Femur (tissue), 1 donor: Measurements from ENCODE around the gene SMU1.
"Not testable (repeated sequence)": the region's sequence is repeated elsewhere in the genome, so short reads cannot be mapped to it uniquely, and the experiment has no call there.

Experiments
- DNase-seq: peaks from one replicate; pipeline ENCODE4 v3.0.0-alpha.2; 2017

SMU1 gene

DNA sequence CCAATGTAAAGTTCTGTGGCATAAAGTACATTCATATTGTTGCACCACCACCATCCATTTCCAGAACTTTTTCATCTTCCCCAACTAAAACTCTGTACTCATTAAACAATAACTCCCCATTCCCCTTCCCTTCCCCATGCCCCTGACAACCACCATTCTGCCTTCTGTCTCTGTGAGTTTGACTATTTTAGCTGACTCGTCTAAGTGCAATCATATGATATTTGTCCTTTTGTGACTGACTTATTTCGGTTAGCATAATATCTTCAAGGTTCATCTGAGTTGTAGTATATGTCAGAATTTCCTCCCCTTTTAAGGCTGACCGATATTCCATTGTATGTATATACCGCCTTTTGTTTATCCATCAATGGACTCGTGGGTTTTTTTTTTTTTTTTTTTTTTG is 29.0 kb upstream of the SMU1 start:
- DNase-seq = no peak

DNA sequence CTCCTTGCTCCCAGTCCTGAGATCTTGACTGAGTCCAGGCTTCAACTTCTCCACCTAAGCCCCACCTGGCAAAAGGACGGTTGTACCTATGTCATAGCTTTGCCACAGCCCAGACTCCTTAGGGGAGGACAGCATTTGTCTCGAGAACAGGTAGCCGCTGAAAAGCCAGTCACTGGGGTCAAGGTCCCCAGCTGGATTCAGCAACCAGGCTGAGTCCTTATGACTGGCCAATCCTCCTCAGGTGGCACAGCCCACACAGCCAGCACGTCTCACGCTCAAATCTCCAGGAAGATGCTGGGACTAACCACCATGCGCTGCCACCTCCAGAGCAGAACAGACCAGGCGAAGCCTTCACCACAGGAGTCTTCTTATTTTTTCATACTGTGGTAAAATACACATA is 27.9 kb upstream of the SMU1 start:
- DNase-seq = no peak

DNA sequence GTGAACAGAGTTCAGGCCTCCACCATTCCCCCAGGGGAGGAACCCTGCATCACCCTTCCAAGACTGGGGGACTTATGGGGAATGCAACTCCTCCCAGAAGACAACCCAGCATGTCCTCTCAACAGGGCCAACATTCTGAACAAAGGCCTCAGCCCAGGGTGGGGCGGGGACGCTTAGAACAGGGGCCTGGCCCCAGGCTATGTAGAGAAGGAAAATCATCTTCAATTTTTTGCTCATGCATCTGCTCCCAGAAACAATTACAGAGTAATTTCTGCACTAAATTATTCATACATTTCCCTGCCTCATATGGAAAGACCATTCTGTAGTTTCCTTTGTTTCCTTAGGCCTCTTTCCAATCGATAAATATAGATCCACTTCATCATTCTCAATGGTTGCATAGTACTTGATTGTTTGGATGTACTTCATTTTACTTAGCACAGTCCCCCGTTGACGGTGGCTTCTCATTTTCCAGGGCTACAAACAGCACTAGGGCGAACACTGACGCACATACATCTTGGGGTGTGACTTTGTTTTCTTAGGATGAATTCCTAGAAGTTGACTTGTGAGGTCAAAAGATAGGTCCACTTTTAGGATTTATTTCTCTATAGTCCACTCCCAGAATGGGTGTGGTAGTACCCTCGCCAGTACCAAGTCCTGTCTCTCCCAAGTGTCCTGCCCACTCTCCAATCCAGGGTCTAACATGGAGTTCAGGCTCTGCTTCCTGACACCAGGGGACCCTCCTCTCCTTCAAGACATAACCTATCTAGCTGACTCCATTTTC is 27.2 kb upstream of the SMU1 start:
- no peak for DNase-seq

DNA sequence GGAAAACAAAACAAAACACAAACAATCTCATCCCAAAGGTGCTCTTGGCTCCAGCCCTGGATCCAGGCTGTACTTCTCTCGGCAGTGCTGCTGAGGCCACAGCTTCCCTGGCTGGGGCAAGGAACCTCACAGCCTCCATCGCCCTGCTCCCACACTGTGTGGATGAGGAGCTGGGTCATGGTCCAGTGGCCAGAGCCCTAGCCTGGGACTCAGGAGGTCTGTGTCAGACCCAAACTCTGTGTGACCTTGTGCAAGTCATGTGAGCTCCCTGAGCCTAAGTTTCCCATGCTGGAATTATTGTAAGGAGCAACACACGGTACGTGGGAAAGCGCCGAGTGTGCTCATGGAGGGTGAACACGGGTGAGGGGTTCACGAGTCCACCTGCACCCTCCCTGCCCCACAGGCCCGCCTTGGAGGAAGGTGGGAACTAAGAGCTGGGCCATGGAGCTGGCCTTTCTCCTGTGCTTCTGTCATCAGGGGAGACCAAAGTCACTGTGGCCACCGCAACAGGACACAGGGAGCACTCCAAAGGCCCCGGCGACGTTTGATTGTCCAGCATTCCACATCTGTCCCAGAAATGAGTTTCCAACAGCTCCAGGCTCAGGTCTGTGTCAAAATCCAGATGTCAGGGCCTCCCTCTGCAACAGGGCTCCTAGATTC is 26.2 kb upstream of the SMU1 start:
- no peak for DNase-seq

DNA sequence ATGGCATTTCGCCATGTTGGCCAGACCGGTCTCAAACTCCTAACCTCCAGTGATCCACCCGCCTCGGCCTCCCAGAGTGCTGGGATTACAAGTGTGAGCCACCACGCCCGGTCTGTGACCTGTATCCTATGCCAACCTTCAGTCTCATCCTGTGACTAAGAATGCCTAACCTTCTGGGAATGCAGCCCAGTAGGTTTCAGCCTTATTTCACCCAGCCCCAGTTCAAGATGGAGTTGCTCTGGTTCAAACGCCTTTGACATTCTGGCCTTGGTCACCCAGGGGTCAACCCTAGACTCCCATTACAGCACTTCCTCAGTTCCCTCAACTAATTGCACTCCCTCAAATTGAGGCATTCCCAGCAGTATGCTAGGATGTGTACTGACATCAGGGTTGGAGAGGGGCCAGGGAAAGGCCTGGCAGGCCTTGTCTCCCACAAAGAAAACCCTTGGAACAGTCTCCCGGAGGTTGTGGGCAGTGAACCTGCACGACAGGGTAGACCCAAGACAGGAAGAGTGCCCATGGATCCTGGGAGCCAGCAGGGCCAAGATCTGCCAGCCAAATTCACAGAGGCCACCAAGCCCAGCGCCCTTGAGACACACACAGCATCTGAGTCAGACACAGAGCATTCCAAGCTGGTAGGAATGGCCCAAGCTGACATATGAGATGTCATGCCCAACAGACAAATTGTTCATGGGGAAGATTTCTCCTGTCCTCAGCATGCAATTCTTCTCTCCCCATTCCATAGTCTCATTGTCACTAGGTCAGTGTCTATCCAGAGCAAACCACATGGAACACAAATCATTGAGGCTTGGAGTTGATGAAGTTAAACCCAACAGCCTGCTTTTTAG is 24.9 kb upstream of the SMU1 start:
- DNase-seq = peak; percentile 54

DNA sequence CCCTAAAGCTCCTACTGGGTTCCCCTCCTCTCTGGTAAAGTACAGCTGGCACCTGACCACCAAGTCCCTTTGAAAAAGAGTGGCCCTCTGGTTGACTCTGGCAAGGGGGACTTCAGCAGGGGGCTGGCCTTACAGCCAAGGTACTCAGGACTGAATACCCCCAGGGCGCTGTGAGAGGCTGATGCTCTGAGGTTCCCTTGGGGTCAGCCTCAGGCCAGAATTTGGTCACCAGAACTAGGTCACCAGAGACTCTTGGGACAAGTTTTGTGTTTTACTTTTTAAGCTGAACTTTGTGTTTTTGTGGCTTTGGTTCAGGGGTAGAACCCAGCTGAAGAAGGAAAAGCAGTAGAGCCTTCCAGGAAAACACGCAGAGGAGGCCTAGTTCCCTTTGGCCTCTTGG is 23.3 kb upstream of the SMU1 start:
- no peak for DNase-seq

DNA sequence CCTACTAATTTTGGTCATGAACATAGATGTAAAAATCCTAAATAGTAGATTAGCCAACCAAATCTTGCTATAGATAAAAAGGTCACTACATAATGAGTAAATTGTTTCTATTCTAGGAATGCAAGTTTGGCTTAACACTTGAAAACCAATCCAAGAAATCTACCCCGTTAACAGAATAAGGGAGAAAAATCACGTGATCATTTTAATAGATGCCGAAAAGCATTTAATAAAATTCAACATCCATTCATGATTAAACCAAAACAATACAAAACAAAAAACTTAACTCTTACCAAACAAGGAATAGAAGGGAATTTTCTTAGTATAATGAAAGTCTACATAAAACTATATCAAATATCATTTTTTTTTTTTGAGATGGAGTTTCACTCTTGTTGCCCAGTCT is 20.7 kb upstream of the SMU1 start:
- no peak for DNase-seq

DNA sequence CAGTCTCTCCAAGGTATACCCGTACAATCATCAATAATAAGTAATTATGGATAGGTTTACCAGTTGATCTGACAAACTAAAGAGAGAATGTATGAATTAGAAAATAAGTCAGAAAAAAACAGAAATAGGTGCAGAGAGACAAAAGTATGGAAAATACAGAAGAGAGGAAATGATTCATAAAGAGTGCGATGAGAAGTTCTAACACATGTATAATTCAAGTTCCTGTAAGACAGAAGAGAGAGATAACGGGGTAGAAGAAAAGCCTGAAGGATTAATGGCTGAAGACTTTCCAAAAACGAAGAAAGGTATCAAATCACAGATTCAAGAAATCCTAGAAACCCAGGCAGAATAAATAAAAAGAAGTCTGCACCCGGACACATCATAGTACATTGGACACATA is 16.2 kb upstream of the SMU1 start:
- DNase-seq = no peak

DNA sequence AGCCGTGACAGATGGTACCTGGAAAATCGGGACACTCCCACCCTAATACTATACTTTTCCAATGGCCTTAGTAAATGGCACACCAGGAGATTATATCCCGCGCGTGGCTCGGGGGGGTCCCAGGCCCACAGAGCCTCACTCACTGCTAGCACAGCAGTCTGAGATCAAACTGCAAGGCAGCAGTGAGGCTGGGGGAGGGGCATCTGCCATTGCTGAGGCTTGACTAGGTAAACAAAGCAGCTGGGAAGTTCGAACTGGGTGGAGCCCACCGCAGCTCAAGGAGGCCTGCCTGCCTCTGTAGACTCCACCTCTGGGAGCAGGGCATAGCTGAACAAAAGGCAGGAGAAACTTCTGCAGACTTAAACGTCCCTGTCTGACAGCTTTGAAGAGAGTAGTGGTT is 9.2 kb upstream of the SMU1 start:
- DNase-seq = not testable (repeated sequence)

DNA sequence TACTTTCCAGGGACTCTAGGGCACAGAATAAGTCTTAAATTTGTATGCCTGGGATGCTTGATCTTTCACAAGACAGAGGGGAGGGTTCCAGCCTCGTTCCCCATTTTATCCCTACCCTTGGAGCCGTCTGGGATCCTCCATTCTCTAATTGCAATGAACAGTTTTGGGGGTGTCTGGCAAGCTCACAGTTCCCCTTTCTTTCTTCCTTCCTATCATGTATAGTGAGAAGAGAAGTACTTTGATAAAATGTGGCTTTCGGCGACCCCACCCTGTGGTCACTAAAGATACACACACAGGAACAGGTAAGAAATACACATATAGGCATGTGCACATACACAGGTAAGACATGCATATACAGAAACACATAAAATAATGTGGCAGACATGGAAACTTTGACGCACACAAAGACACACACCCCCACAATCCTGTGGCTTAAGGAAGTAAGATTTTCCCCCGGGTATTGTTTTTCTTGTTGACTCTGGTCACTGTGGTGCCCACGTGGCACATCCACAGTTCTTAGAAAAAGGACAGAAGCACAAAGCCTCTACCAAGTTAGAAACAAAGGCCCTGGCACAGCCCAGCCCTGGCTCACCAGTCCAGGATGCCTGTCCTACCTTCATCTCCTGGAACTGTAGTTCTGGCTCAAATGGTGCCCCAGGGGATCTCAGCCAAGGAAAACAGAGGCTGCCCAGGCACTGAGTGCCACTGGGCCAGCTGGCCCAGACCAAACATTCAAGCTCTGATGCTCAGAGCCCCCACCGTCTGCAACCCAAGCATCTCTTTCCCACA is 6.3 kb upstream of the SMU1 start:
- peak; percentile 38 for DNase-seq

DNA sequence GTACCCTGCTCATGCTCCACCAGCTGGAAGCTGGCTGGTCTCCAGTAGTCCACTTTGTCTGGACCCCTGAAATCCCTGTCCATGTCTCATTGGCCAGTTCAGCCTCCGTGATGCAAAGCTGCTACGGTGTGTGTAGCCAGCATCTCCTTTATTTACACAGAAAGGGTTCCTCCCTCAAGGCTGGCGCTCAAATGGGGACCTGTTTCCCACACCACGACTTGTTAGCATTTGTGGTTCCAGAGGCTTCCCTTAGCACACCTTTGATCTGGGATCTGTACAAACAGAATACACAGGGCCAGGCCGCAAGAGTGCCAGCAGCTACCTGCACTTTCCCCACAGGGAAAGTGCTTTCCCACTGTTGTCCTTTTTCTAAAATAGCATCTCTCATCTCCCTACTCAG is 5.7 kb upstream of the SMU1 start:
- DNase-seq = peak; percentile 22

DNA sequence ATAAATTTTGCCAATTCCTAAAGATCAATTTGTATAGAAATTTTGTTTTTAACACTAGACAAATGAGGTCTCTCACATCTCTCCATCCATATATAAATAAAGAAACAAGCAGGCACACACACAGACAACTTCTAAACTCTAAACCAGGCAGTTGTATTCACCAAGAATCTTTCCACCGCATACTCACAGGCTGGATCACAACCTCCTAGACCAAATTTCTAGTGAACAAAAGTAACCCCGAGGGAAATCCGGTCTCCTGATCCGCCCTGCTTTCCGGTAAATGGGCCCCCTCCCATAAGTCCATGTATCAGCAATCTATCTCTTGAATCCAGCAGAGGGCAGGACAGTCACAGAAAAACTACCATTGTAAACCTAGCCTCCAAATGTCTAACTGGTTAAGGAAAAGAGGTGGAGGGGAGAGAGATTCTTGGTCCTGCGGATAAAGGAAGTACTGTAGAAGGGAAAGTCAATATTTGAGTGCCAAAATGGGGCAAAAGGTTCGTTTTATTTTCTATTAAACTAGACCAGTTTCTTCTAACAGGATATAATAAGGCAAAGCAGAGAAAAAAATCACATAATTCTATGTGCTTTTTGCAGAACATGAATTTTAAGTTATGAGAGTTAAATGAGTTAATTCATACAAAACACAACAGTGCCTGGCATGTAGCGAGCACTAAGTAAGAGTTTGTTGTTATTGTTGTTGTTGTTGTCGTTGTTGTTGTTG is 4.8 kb upstream of the SMU1 start:
- DNase-seq = peak; percentile 85

DNA sequence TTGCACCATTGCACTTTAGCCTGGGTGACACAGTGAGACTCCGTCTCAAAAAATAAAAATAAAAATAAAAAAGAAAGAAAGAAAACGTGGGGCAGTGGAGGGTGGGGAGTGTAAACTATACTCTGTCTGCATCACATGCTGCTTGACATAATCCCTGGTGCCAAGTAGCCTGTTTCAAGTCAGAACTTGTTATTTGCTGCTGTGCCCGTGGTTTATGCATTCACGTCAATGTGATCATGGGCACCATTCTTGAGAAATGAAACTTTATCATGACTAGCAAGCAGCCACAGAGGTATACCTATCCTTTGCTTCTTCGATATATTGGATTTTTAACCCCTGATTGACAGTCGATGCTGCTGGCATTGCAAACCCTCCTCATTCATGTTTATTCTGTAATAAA is 4.1 kb upstream of the SMU1 start:
- DNase-seq = no peak

DNA sequence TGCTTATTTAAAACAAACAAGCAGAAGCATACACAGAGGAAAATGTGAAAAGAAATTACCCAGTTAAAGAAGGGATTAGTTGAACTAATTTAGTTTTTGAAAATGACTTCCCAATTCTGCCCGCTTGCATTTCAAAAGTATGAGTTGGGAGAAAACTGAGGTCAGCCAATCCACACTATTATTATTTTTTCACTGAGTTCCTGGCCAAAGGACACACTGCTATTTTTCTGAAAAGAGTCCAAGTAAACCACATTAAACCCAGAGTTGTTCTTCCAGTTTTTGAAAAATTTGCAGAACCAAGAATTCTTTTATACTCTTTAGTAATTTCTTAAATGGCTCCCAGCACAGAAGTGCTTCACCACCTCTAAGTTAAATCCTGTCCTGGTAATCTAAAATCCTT is 7.5 kb downstream of the SMU1 start:
- no peak for DNase-seq

DNA sequence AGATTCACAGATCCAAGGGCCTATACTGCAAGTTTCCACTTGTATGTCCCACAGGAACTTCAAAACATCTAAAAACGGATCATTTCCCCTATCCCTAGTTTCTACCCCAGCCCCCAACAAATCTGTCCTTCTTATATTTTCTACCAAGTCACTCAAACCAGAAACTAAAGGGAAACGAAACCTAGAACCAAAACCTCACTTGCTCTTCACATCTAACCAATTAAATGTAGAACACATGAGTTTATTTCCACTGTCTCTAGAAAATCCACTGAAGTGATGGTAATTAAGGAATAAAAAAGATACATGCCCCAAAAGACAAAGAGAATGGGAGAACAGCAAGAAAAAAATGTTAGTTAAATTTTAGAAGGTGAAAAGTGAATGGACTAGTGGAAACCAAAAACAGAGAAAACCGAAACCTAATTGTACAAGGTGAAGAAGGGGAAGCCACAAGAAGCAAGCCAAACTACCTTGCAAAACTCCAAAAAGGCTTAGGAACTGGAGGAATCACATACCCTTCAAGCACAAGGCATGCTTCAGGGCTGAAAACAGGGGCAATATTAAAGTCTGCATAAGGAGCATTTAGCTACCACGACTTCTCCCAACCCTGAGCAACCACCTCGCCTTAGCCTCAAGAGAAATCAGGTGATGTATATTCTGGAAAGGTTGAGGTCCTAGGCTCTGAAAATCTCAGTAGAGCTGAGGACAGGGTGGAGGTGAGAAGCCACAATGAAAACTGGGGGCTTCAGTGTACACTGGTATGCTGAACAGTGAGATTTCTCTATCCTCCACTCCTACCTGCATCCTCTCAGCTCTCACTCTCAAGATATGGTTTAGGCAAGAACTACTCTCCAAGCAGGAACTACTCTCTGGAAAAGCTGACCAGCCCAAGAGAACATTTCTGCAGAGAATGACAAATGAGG is 11.1 kb downstream of the SMU1 start:
- no peak for DNase-seq

DNA sequence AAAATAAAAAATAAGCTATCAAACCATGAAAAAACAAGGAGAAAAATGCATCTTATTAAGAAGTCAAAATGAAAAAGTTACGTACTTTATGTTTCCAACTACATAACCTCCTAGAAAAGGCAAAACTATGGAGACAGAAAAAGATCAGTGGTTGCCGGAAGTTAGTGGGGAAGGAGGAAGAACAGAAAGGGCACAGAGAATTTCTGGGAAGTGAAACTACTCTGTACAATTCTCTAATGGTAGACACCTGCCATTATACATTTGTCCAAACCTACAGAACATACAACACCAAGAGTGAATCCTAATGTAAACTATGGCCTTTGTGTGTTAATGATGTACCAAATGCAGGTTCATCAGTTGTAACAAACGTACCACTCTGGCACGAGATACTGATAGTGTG is 25.3 kb downstream of the SMU1 start:
- DNase-seq = no peak

DNA sequence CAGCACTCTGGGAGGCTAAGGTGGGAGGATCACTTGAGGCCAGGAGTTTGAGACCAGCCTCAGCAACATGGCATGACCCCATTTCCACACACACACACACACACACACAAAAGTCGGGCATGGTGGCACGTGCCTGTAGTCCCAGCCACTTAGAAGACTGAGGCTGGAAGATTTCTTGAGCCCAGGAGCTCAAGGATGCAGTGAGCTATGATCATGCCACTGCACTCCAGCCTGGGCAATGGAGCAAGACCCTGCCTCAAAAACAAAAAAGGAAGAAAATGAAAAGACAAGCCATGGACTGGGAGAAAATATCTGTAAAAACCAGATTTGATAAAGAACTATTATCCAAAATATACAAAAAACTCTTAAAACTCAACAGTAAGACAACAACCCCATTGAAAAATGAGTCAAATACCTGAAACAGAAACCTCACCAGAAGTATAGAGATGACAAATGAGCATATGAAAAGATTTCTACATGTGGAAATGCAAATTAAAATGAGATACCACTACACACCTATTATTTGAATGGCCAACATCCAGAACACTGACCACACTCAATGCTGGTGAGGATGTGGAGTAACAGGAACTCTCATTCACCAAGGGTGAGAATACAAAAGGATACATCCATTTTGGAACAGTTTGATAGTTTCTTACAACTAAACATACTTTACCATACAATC is 26.7 kb downstream of the SMU1 start:
- DNase-seq = no peak

DNA sequence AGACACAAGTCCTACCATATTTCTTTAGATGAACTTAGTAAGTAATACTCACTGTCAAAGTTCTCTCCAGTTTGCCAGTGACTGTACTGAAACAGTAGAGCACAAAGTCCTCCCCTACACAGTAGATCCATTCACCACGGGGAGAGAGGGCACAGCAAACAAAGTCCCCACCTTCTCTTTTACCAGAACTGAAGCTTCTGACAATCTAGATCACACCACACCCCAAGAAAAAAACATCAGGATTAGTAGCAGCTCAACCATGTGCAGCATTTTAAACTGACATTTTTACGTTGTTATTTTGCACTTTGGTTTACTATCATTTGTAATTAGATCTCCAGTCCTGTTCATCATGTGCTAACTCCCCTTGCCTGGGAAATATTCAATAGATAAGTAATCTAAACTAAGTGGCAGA is 28.4 kb downstream of the SMU1 start:
- DNase-seq = no peak

DNA sequence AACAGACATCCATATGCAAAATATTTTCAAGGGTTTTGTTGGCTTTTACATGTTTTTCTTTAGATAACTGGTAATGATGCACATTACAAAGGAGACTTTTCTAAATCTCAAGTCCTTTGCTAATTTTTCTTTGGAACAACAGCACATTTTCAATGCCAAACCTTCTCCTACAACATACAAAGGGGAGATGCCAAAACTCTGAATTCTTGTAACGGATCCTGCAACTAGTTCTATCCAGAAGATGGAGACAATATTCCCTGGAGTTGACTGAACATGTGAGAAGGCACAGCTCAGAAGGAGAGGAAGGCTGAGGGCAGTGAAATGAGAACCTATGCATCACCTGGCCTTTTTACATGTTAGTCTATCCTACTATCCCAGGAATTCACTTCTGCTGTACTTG is 30.4 kb downstream of the SMU1 start:
- DNase-seq = no peak

DNA sequence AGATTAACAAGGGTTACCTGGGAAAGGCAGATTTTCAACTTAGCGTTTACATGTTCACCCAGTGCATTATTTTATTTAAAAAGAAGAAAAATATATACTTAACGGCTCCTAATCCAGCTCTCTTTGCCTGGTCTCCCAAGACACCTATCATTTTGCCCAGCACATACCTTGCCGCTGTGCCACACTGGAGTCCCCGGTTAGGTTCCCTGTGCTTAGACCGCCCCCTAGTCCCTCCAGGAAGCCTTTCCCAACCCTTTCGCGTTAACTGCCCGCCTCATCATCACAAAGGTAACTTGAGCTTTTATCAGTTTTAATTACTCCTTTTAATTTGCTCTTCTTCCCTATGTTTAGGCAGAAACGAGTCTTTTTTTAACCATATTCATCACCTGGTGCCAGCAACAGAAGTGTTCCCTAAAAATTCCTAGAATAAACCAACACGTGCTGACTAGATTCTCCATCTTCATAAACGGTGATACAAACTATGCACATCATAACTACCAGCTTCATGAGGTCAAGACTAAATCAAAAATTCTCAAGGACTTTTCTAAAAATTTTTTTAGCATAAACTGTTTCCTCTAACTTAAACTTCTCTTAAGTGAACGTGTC is 31.7 kb downstream of the SMU1 start:
- DNase-seq = peak; percentile 38
